Measurements from ENCODE around the gene RHAG. TPM values are rescaled to one million over a fixed set of nuclear protein-coding genes. Genes with fewer than 3 reads are reported as not detected.

RHAG gene
- total and polyA plus RNA-seq, 4 experiments from 2014 or later, result not detected

- no peak overlapping the region for H3K4me3 Mint-ChIP-seq
- no peaks in the 10 kb centered on the region for H3K36me3 Mint-ChIP-seq
- no peaks in the 10 kb centered on the region for H3K4me1 Mint-ChIP-seq
- DNase-seq, result no peak
- POLR2A ChIA-PET (ENCODE audit: partially characterized antibody), result no interaction called here
- no peak overlapping the region for H3K27ac Mint-ChIP-seq
- CTCF ChIA-PET (ENCODE audit: partially characterized antibody), result no interaction called here
- H3K9me3 ChIP-seq (ENCODE audit: control insufficient read depth in 1 of 2, low read length in 2 of 2), result no peaks in the 10 kb centered on the region
- no peaks in the 10 kb centered on the region for H3K4me1 ChIP-seq (ENCODE audit: insufficient read depth, low read length)
- H3K4me3 ChIP-seq (ENCODE audit: low read length in 2 of 2), result no peak overlapping the region
- peaks cover 0 to 1% (median 0%) of the 10 kb centered on the region in 8 donors for H3K9me3 Mint-ChIP-seq
- no peaks in the 10 kb centered on the region for H3K27me3 Mint-ChIP-seq
- no peaks in the 10 kb centered on the region for H3K27me3 ChIP-seq (ENCODE audit: insufficient read depth, low read length)
- intact Hi-C loops (cut with micrococcal nuclease), result no loop called here
- H3K36me3 ChIP-seq (ENCODE audit: insufficient read depth, low read length), result no peaks in the 10 kb centered on the region
- no peak overlapping the region for H3K27ac ChIP-seq (ENCODE audit: low read depth, low read length)
Observed at GRCh38 chr6:49582529-49582928, 54.1 kb downstream of the RHAG start.

- no peaks in the 10 kb centered on the region for H3K27me3 Mint-ChIP-seq
- ChIA-PET POLR2A (ENCODE audit: partially characterized antibody) (no interaction called here), CTCF (ENCODE audit: partially characterized antibody) (no interaction called here)
Observed at GRCh38 chr6:49579649-49580048, 57.0 kb downstream of the RHAG start.

GRCh38 chr6:49576618-49577017 is 60.0 kb downstream of the RHAG start:
- Histone ChIP-seq H3K36me3 (ENCODE audit: insufficient read depth, low read length) (no peaks in the 10 kb centered on the region), H3K4me3 (ENCODE audit: low read length in 2 of 2) (no peak overlapping the region), H3K27ac (ENCODE audit: low read depth, low read length) (no peak overlapping the region), H3K9me3 (ENCODE audit: control insufficient read depth in 1 of 2, low read length in 2 of 2) (no peaks in the 10 kb centered on the region), H3K4me1 (ENCODE audit: insufficient read depth, low read length) (no peaks in the 10 kb centered on the region), H3K27me3 (ENCODE audit: insufficient read depth, low read length) (no peaks in the 10 kb centered on the region)
- H3K9me3 Mint-ChIP-seq, result peaks cover 0 to 1% (median 0%) of the 10 kb centered on the region in 8 donors
- POLR2A ChIA-PET (ENCODE audit: partially characterized antibody), result no interaction called here
- DNase-seq, result no peak
- no peak overlapping the region for H3K27ac Mint-ChIP-seq
- H3K27me3 Mint-ChIP-seq, result no peaks in the 10 kb centered on the region
- no peaks in the 10 kb centered on the region for H3K36me3 Mint-ChIP-seq
- CTCF ChIA-PET (ENCODE audit: partially characterized antibody), result no interaction called here
- H3K4me3 Mint-ChIP-seq, result no peak overlapping the region
- intact Hi-C loops (cut with micrococcal nuclease), result no loop called here
- no peaks in the 10 kb centered on the region for H3K4me1 Mint-ChIP-seq

More at GRCh38 chr6:49579649-49580048, 57.0 kb downstream of the RHAG start:
- Mint-ChIP-seq H3K27ac (no peak overlapping the region), H3K4me3 (no peak overlapping the region), H3K9me3 (peaks cover 0 to 1% (median 0%) of the 10 kb centered on the region in 8 donors), H3K4me1 (no peaks in the 10 kb centered on the region), H3K36me3 (no peaks in the 10 kb centered on the region)
- H3K36me3 ChIP-seq (ENCODE audit: insufficient read depth, low read length), result no peaks in the 10 kb centered on the region
- no peak for DNase-seq
- no peak overlapping the region for H3K4me3 ChIP-seq (ENCODE audit: low read length in 2 of 2)
- H3K27ac ChIP-seq (ENCODE audit: low read depth, low read length), result no peak overlapping the region
- H3K9me3 ChIP-seq (ENCODE audit: control insufficient read depth in 1 of 2, low read length in 2 of 2), result no peaks in the 10 kb centered on the region
- no peaks in the 10 kb centered on the region for H3K27me3 ChIP-seq (ENCODE audit: insufficient read depth, low read length)
- intact Hi-C loops (cut with micrococcal nuclease), result no loop called here
- H3K4me1 ChIP-seq (ENCODE audit: insufficient read depth, low read length), result no peaks in the 10 kb centered on the region

- Mint-ChIP-seq H3K27ac (no peak overlapping the region), H3K36me3 (no peaks in the 10 kb centered on the region), H3K4me3 (peak overlapping the region in 1 of 8 donors; percentile 9), H3K9me3 (peaks cover 0 to 3% (median 0%) of the 10 kb centered on the region in 8 donors), H3K27me3 (peaks cover 0 to 4% of the 10 kb centered on the region in 2 donors), H3K4me1 (no peaks in the 10 kb centered on the region)
- Histone ChIP-seq H3K27me3 (ENCODE audit: insufficient read depth, low read length) (no peaks in the 10 kb centered on the region), H3K27ac (ENCODE audit: low read depth, low read length) (no peak overlapping the region), H3K9me3 (ENCODE audit: control insufficient read depth in 1 of 2, low read length in 2 of 2) (no peaks in the 10 kb centered on the region), H3K4me3 (ENCODE audit: low read length in 2 of 2) (no peak overlapping the region), H3K36me3 (ENCODE audit: insufficient read depth, low read length) (no peaks in the 10 kb centered on the region), H3K4me1 (ENCODE audit: insufficient read depth, low read length) (no peaks in the 10 kb centered on the region)
- DNase-seq, result no peak
- intact Hi-C loops (cut with micrococcal nuclease), result no loop called here
- ChIA-PET POLR2A (ENCODE audit: partially characterized antibody) (no interaction called here), CTCF (ENCODE audit: partially characterized antibody) (no interaction called here)
Observed at GRCh38 chr6:49570474-49571079, 66.1 kb downstream of the RHAG start.

GRCh38 chr6:49565855-49566254 is 70.8 kb downstream of the RHAG start:
- no peak for DNase-seq
- POLR2A ChIA-PET (ENCODE audit: partially characterized antibody), result no interaction called here
- Mint-ChIP-seq H3K4me1 (no peaks in the 10 kb centered on the region), H3K4me3 (no peak overlapping the region), H3K9me3 (peaks cover 0 to 4% (median 0%) of the 10 kb centered on the region in 8 donors), H3K36me3 (no peaks in the 10 kb centered on the region), H3K27ac (no peak overlapping the region), H3K27me3 (peaks cover 0 to 6% of the 10 kb centered on the region in 2 donors)
- Histone ChIP-seq H3K4me3 (ENCODE audit: low read length in 2 of 2) (no peak overlapping the region), H3K9me3 (ENCODE audit: control insufficient read depth in 1 of 2, low read length in 2 of 2) (no peaks in the 10 kb centered on the region), H3K27me3 (ENCODE audit: insufficient read depth, low read length) (no peaks in the 10 kb centered on the region), H3K36me3 (ENCODE audit: insufficient read depth, low read length) (no peaks in the 10 kb centered on the region), H3K27ac (ENCODE audit: low read depth, low read length) (no peak overlapping the region), H3K4me1 (ENCODE audit: insufficient read depth, low read length) (no peaks in the 10 kb centered on the region)
- CTCF ChIA-PET (ENCODE audit: partially characterized antibody), result no interaction called here
- intact Hi-C loops (cut with micrococcal nuclease), result no loop called here

GRCh38 chr6:49565261-49565660 is 71.4 kb downstream of the RHAG start:
- H3K27me3 Mint-ChIP-seq, result peaks cover 0 to 6% of the 10 kb centered on the region in 2 donors
- ChIA-PET POLR2A (ENCODE audit: partially characterized antibody) (no interaction called here), CTCF (ENCODE audit: partially characterized antibody) (no interaction called here)
- Histone ChIP-seq H3K4me1 (ENCODE audit: insufficient read depth, low read length) (no peaks in the 10 kb centered on the region), H3K27ac (ENCODE audit: low read depth, low read length) (no peak overlapping the region), H3K4me3 (ENCODE audit: low read length in 2 of 2) (no peak overlapping the region), H3K27me3 (ENCODE audit: insufficient read depth, low read length) (no peaks in the 10 kb centered on the region), H3K36me3 (ENCODE audit: insufficient read depth, low read length) (no peaks in the 10 kb centered on the region), H3K9me3 (ENCODE audit: control insufficient read depth in 1 of 2, low read length in 2 of 2) (no peaks in the 10 kb centered on the region)
- no peak overlapping the region for H3K4me3 Mint-ChIP-seq
- no peaks in the 10 kb centered on the region for H3K4me1 Mint-ChIP-seq
- no peaks in the 10 kb centered on the region for H3K36me3 Mint-ChIP-seq
- peaks cover 0 to 4% (median 0%) of the 10 kb centered on the region in 8 donors for H3K9me3 Mint-ChIP-seq
- intact Hi-C loops (cut with micrococcal nuclease), result no loop called here
- DNase-seq, result no peak
- H3K27ac Mint-ChIP-seq, result no peak overlapping the region

- ChIA-PET POLR2A (ENCODE audit: partially characterized antibody) (no interaction called here), CTCF (ENCODE audit: partially characterized antibody) (no interaction called here)
- no peak overlapping the region for H3K27ac Mint-ChIP-seq
- Histone ChIP-seq H3K36me3 (ENCODE audit: insufficient read depth, low read length) (no peaks in the 10 kb centered on the region), H3K4me3 (ENCODE audit: low read length in 2 of 2) (no peak overlapping the region), H3K27me3 (ENCODE audit: insufficient read depth, low read length) (no peaks in the 10 kb centered on the region), H3K27ac (ENCODE audit: low read depth, low read length) (no peak overlapping the region), H3K4me1 (ENCODE audit: insufficient read depth, low read length) (no peaks in the 10 kb centered on the region), H3K9me3 (ENCODE audit: control insufficient read depth in 1 of 2, low read length in 2 of 2) (no peaks in the 10 kb centered on the region)
- intact Hi-C loops (cut with micrococcal nuclease), result no loop called here
- no peak overlapping the region for H3K4me3 Mint-ChIP-seq
- no peaks in the 10 kb centered on the region for H3K36me3 Mint-ChIP-seq
- H3K9me3 Mint-ChIP-seq, result peaks cover 0 to 3% (median 0%) of the 10 kb centered on the region in 8 donors
- DNase-seq, result no peak
- H3K4me1 Mint-ChIP-seq, result no peaks in the 10 kb centered on the region
- peaks cover 0 to 6% of the 10 kb centered on the region in 2 donors for H3K27me3 Mint-ChIP-seq
Observed at GRCh38 chr6:49564552-49564951, 72.1 kb downstream of the RHAG start.
